SK-N-SH (cell line): ENCODE measurements around the gene TRIM9.

Source experiments
- EP300 ChIP-seq, 2 experiments: IDR thresholded peaks; 2 replicates each; pipeline versions ENCODE4 v1.4.0 to v1.6.1; 2012; ENCODE audit warnings: borderline replicate concordance in 1 of 2, low read depth in 1 of 2, low read length in 1 of 2
- GABPA ChIP-seq: IDR thresholded peaks from 2 replicates; pipeline ENCODE4 v1.4.0; 2012; ENCODE audit warnings: low read depth, mild to moderate bottlenecking
- RAD21 ChIP-seq: IDR thresholded peaks from 2 replicates; pipeline ENCODE4 v1.6.1; 2012; ENCODE audit warnings: mild to moderate bottlenecking, low read length
- SMC3 ChIP-seq: IDR thresholded peaks from 2 replicates; pipeline ENCODE4 v1.6.1; 2012; ENCODE audit warnings: low read depth, low read length, improper control_type of control experiment
- TF ChIP-seq, protein P1 (sequence below): fragments of 200-600 bp; sonication (generic); IDR thresholded peaks from 2 replicates; pipeline ENCODE4 v1.6.1; 2017; ENCODE audit warnings: antibody characterized with exemption, mild to moderate bottlenecking, moderate library complexity
- TF ChIP-seq, protein P2 (sequence below): fragments of 150-350 bp; IDR thresholded peaks from 2 replicates; pipeline ENCODE4 v1.6.1; 2016; ENCODE audit warnings: mild to moderate bottlenecking, low read depth, low read length

DNA sequence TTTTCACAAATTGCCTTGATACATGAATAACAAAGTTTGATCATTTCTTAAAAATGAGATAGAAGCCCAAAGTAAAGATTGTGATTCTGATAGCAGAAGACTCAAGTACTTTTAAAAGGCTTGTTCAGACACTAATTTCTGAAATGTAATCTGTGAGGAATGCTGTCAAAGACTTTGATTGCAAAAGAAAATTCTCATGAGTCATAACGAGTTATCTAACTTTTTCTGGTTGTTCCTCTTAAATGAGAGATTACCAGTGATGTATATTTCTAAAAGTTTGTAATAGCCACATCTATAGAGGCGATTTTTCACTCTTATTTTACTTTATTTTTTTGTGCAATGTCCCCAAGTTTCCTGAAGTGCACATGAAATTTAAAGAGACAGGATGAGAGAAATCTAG, 157.6 kb downstream of the TRIM9 start:
- TF ChIP-seq EP300 (IDR thresholded peaks at IDR 0.05; ENCODE audit: borderline replicate concordance in 1 of 2, low read depth in 1 of 2, low read length in 1 of 2) = peak in 1 of 2 experiments; percentile 33; a peak in 1 of 4 replicates
- TF ChIP-seq, protein P1, sequence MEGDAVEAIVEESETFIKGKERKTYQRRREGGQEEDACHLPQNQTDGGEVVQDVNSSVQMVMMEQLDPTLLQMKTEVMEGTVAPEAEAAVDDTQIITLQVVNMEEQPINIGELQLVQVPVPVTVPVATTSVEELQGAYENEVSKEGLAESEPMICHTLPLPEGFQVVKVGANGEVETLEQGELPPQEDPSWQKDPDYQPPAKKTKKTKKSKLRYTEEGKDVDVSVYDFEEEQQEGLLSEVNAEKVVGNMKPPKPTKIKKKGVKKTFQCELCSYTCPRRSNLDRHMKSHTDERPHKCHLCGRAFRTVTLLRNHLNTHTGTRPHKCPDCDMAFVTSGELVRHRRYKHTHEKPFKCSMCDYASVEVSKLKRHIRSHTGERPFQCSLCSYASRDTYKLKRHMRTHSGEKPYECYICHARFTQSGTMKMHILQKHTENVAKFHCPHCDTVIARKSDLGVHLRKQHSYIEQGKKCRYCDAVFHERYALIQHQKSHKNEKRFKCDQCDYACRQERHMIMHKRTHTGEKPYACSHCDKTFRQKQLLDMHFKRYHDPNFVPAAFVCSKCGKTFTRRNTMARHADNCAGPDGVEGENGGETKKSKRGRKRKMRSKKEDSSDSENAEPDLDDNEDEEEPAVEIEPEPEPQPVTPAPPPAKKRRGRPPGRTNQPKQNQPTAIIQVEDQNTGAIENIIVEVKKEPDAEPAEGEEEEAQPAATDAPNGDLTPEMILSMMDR = no peak
- TF ChIP-seq GABPA = no peak
- TF ChIP-seq RAD21 = no peak
- TF ChIP-seq SMC3 = no peak
- TF ChIP-seq, protein P2, sequence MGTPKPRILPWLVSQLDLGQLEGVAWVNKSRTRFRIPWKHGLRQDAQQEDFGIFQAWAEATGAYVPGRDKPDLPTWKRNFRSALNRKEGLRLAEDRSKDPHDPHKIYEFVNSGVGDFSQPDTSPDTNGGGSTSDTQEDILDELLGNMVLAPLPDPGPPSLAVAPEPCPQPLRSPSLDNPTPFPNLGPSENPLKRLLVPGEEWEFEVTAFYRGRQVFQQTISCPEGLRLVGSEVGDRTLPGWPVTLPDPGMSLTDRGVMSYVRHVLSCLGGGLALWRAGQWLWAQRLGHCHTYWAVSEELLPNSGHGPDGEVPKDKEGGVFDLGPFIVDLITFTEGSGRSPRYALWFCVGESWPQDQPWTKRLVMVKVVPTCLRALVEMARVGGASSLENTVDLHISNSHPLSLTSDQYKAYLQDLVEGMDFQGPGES = no peak
